NCI-H187 (cell line): ENCODE measurements around the gene PSAP.
"Not testable (repeated sequence)": the region's sequence is repeated elsewhere in the genome, so short reads cannot be mapped to it uniquely, and the experiment has no call there.

Experiments
- DNase-seq, 2 experiments: peaks; one replicate each; lab custom pipeline; 2025; lab: John Stamatoyannopoulos, UW

The PSAP gene

DNA sequence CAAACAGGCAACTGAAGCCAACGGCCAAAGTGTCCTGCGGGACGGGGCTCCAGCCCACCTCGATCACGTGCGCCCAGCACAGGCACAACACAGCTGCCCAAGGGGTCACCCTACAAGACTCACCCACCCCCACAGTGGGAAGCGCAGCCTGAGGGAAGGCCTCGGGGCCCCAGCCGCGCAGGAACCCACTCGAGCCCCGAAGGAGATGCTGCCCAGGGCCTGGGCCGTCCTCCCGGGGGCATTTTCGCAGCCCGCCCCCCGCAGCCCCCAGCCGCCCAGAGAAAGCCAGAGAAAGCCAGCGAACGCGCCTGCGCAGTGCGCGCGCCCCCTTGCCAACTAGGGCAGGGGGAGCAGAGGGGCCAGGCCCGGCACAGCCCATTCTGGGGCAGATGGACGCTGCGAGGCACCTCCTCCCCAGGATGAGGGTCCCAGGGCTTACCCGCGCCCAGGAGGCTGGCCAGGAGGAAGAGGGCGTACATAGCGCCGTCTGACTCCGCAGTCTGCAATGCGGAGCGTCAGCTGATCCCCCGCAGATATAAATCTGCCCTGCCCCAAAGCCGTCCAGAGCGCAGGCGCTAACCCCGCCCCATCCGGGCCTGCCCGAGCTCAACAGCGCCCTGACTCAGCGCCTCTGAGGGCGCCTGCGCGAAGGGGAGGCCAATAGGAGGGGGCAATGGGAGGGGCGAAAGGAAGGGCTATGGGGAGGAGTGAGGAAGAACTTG lies at the start of gene PSAP:
TSS of gene PSAP (minus strand) at position 509 of the 722 bp plus-strand sequence. CDS start at position 479, 30 bp downstream.
- DNase-seq: peak; percentile 79 to 87

DNA sequence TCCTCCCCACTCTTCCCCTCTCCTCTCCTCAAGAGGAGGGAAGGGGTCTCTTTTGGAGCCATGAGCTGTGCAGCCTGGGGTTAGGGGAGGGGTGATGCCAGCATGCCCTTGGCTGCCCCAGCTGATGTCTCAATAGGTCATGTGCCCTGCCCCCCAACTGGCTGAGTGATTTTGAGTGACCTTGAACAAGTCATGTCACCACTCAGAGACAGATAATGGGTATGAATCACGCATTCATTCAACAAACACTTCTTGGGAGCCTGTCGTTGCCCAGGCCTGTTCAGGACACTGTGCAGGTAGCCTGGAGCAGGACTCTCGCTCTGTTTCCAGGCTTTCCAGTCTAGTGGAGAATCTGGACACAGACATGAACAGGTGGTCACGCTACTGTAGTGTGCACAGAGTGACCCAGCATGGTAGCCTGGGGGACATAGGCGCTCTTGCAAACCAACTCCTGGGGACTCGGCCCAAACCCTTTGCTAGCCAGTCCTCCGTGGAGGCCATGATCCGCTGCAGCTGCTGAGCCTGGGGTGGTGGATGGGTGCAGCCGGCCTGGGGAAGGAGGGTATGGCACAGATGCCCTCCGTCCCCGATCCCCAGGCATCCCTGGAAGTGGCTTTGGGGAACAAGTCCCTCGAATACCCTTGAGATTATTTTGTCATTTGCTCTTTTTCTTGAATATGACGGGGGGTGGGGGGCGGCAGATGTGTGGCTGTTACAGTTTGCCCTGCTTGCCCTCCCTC lies 49.6 kb upstream of the PSAP start:
- DNase-seq: no peak

DNA sequence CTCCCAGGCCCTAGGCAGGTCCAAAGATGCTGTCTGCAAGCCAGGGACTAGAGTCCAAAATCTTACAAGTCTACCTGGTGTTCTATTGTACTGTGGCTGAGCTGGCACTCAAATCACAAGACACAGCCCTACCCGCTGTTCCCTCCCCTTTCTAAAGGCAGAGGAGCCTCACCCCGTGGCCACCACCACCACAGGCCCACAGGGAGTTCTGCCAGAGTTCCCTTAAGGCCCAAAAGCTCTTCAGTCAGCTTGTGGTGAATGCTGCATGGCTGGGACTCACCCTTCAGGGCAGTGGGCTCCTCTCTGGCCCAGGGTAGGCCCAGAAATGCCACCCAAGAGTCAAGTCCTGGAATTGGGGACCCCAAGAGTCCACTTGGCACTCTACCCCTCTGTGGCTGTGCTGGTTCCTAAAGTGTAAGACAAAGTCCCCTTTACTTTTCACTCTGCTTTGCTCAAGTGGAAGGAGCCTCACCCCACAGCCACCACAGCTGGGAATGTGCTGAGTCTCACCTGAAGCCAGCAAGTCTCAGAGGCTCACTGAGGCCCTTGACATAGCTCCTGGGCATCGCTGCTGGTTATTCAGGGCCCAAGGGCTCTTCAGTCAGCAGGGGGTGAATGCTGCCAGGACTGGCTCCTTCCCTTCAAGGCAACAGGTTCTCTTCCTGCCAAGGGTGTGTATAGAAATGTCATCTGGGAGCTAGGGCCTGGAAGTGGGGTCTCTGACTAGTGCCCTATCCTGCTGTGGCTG lies 48.8 kb upstream of the PSAP start:
- no peak for DNase-seq

DNA sequence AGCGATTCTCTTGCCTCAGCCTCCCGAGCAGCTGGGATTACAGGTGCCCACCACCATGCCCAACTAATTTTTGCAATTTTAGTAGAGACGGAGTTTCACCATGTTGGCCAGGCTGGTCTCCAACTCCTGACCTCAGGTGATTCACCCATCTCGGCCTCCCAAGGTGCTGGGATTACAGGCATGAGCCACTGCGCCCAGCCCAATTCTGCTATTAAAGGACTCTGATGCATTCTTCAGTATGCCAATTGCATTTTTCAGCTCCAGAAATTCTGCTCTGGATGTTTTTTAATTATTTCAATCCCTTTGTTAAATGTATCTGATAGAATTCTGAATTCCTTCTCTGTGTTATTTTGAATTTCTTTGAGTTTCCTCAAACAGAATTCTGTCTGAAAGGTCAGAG lies 47.3 kb upstream of the PSAP start:
- not testable (repeated sequence) for DNase-seq

DNA sequence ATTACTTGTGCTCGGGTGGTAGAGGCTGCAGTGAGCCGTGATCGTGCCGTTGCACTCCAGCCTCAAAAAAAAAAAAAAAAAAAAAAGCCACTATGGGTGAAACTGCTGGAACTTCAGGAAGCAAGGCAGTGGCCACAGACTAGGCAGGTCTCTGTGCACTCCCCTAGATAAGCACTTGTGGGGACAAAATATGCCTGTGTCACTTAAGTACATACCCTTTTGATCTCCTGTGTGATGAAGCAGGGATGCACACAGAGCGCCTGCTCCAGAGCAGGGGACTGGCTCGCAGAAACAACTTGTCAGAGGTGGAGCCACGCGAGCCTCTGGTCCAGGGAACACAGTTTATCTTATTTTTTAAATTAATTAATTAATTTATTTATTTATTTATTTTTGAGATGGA lies 42.9 kb upstream of the PSAP start:
- no peak for DNase-seq

DNA sequence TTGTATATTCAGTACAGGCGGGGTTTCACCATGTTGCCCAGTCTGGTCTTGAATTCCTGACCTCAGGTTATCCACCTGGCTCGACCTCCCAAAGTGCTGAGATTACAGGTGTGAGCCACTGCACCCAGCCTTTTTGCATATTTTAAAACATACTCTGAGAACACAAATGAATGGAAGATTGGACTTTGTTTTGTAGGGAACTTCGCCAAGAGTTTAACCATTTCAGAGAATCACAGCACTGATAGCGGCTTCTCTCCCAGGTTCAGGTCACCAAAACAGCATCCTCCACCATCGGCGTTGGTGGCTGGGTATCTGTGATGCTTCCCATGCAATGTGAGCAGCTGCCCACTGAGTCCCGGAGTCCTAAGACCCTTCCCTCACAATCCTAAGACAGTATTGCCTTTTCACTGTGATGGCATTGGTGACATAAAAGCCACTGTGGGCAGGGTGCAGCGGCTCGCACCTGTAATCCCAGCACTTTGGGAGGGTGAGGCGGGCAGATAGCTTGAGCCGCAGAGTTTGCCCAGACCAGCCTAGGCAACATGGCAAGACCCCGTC lies 42.3 kb upstream of the PSAP start:
- no peak for DNase-seq

DNA sequence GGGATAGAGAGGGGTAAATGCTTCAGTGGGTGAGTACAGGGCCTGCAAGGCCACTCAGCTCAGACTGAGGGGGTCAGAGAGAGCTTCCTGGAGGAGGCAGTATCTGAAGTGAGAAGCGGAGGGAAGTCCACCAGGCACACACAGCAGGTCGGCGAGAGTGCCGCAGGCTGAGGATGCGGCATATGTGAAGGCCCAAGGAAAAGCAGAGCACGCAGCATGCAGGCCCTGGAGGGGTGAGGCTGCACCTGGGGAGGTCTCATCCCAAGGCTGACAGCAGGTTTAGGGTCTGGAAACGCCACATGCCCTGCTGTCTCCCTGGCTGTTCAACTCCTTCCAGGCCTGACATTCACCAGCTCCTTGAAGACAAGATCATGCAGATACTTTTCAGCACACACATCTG lies 40.4 kb upstream of the PSAP start:
- no peak for DNase-seq

DNA sequence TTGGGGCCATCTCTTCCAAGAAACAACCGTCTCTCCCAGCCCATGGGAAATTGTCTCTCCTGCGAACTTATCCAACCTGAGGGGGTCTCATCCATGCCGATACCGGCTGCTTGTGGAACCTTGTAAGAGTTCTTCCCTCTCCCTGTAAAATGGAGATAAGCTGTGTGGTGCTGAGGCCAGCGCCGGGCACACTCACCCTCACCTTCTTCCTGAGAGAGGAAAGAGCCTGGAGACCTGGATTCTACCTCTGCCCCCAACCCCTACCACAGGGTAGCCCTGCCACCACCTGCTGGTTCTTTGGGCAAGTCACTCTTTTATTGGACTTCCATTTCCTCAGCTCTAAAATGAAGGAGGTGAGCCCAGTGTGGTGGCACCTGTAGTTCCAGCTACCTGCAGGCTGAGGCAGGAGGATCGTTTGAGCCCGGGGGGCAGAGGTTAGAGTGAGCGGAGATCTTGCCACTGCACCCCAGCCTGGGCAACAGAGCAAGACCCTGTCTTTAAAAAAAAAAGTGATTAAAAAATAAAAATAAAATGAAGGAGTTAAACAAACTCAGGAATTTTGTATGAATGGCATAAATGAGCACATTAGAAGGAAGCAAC lies 38.4 kb upstream of the PSAP start:
- no peak for DNase-seq

DNA sequence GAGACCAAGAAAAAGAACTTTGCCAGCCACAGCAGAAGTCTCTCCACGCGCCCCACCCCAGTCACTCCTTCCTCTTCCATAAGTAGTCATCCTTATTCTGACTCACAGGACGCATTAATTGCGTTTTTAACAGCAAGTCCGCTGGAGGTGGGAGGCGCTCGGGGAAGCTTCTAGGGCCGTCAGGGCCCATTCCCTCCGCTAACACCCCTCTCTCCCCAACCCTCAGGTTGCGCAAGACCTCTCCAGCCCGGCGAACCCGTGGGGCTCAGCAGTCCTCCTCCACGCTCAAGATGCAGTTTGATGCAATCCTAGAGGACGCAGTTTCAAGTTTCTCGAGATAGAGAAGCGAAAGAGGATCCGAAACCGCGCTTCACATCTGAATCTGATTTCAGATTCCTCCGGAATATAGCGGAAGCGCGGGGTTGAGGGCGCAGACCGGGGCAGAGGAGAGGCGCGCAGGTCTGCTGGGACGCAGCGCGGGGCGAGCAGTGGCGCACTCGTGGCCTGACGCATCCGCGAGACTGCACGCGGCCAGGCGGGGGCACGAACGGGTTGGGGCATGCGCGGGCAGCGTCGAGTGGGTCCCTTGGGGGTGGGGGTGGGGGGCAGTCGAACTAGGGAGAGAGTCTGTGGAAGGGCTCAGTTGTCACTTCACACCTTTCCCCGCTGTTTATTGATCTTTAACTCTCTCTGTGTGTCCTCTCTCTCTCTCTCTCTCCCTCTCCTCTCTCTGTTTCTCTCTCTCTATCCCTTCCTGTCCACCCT lies 37.8 kb upstream of the PSAP start:
- peak in 1 of 2 experiments; percentile 11 for DNase-seq

DNA sequence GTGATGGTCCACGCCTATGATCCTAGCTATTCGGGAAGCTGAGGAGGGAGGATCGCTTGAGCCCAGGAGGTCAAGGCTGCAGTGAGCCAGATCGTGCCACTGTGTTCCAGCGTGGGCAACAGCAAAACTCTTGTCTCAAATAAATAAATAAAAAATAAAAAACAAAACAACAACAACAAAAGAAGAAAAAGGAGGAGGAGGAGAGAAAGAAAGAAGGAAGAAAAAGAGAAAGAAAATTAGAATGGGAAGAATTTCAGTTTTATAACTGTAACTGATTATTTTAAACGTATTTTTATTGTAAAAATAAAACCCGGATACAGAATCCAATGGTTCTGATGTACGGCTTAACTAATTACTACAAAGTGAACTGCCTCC lies 37.2 kb upstream of the PSAP start:
- no peak for DNase-seq

DNA sequence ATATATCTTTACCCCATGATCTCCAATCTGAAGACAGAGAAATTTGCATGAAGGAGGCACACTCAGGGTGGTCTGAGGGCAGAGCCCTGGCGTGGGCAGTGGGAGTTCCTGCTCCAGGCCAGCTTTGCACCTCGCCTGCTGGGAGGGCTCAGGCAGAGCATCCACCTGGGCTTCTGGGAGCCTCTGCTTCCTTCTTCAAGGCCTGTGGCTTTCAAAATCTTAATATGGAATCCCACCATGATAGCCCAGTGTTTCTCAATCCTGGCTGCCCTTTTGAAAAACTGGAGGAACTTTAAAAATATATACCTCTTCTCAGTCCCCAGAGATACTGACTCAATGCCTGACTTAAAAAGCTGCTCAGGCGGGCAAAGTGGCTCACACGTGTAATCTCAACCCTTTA lies 36.7 kb upstream of the PSAP start:
- no peak for DNase-seq

DNA sequence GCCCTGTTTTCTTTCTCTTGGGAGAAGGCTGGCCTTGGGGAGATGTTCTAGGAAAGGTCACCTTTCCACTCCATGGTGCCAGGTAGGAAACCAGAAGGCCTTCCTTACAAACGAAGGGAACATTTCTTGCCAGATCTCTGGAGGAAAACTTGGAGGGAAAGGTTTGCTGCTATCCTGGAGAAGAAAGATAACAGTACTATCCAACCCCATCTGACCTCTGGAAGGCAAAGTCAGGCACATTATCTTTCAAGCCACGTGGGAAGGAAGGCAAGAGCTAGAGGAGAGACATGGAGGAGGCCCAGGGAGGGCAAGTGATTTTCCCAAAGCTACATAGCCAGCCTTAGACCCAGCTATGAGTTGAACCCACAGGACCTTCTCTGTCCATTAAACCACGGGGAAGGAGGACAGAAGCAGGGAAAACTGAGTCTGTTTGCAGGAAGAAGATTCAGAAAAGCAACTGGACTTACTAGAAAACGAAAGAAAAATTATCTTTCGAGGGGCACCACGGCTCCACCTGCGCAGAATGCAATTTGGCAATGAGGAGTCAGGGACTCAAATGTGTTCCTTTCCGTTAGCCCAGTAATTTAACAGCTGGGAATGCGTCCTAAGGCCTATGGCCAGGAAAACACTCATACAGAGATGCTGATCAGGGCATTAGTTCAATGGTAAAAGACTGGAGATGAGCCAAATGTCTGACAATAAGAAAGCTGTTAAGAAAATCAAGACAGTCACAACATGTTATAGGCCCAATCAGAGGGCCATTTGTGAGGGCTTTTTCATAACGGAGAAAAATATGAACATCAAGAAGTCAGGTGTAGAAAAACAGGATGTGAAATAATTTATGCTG lies 32.0 kb upstream of the PSAP start:
- DNase-seq: no peak

DNA sequence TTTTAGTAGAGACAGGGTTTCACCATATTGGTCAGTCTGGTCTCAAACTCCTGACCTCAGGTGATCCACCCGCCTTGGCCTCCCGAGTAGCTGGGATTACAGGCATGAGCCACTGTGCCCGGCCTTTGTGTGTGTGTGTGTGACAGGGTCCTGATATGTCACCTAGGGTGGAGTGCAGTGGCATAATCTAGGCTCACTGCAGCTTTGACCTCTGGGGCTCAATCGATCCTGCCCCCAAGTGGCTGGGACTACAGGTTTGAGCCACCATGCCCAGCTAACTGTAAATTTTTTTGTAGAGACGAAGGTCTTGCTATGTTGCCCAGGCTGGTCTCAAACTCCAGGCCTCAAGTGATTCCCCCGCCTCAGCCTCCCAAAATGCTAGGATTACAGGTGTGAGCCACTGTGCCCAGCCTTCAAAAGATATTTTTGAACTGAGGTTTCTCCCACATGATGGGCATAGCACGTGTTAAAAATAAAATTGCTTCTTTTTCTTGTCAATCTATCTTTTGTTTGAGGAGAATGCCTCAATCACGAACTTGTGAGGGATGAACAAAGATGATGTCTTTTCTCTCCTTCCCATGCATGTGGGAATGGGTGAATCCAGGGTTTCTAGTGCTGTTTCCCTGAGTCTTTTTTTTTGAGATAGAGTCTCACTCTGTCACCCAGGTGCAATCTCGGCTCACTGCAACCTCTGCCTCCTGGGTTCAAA lies 30.8 kb upstream of the PSAP start:
- no peak for DNase-seq

DNA sequence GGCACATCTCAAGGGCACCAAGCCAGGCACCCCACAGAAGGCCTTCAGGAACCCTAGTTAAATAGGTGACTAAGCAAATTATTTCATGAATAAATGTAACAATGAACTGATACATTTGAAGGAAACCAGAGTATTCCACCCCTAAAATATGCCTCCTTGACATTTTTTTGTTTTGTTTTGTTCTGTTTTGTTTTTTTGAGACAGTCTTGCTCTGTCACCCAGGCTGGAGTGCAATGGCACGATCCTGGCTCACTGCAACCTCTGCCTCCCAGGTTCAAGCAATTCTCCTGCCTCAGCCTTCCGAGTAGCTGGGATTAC lies 30.2 kb upstream of the PSAP start:
- DNase-seq: not testable (repeated sequence)

DNA sequence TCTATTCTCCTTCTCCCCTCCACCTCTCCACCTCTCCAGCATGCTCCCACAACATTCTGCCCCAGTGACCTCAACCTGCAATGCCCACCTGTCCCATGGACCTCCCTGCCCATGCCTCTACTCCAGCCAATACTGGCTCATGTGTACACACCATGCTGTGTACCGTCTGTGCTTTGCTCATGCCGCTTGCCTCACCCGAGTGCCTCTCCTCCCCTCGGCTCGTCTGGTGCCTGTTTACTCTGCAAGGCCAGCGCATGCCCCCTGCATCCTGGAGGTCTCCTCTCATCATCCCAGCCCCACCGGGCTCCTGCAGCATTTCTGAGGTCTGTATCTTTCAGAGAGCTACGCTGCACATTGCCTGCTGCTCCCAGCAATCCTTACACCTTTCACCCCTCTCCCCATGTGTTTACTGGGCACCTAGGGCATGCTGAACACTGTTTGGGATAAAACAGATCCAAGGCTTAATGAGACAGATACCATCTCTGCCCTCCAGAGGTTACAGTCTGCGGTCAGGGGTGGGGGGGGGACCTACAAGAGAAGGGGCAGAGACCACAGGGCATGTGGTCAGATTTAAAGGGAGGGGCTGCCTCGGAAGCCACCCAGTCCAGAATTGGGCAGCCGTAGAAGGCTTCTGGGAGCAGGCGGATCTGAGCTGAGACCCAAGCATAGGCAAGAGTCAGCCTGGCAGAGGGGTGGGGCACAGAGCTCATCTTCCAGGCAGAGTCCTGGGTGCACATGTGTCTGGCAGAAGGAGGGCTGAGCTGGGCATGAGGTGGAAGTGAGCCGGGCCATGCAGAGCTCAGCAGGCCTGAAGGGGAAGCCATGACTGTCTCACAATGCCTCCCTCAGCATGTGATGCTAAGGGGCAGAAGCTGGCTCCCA lies 29.6 kb upstream of the PSAP start:
- no peak for DNase-seq

DNA sequence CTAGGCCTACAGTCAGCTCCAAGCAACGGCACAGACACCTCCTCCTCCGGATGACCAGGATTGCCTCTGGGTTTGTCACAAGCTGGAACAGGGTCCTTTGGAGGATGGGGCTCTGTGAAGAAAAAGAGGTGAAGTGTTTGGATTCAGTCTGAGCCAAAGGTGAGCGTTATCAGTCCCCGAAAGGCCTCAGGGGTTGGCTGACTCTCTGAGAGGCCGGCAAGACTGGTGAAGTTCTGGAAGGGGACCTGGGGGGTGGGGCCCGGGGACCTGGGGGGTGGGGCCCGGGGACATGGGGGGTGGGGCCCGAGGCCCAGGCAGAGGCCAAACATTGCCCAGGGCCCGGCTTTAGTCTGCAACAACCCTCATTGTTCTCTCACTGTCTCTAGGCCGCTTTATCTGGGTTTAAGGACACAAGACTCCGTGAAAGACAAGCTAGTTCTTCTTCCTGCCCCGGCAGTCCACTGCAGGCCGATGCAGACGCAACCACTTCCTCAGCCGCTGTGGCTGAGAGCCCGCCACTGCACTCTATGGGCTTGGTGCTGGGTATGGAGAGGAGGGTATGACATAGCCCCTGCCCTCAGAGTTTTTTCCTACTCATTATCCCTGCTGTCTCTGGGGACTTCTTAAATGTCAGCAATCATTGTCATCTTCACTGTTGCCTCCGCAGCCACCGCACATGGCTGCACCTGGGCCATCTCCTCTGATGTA lies 27.4 kb upstream of the PSAP start:
- DNase-seq: no peak

DNA sequence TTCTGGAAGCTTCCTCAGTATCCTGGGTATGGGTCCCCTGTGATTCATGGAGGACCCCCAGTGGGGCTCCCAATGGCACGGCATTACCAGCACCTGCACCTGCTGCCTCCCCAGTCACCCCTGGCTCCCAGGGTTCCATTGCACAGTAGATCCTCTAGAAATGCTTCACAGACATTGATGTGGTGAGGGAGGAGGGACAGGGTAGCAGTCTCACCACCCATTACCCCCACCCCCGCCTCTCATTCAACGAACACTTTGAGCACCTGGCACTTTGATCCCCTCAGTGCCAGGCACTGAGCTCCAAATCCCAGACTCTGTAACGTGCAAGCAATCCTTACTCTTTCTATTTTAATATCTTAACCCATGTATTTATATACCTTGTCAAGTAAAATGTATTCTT lies 26.8 kb upstream of the PSAP start:
- no peak for DNase-seq

DNA sequence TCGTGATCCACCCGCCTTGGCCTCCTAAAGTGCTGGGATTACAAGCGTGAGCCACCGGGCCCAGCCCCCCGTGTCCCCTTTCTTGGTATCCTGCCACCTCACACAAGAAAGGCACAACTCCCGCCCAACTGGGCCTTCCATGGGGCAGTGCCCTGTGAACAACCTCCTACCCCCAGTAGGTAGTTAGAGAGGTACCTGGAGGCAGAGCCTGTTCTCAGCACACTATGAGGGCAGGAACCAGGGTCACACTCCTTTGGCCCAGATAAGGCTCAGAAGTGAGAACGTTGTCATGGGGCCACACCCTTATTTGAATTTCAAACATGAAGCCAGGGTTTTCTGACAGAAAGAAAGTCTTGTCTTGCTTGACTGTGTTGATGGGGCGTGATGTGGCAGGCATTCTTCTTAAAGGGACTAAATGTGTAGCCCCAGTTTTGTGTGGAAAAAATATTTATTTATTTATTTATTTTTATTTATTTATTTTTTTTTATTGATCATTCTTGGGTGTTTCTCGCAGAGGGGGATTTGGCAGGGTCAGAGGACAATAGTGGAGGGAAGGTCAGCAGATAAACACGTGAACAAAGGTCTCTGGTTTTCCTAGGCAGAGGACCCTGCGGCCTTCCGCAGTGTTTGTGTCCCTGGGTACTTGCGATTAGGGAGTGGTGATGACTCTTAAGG lies 23.8 kb upstream of the PSAP start:
- DNase-seq: not testable (repeated sequence)
